Activated CD4-positive, alpha-beta T cell treated with anti-CD3 and anti-CD28 coated beads, Interleukin-2, amount 10 ng/mL, durations not matched to agents 7 days and 5 days (primary cell): Measurements from ENCODE around the gene FOXN4. TPM values are rescaled to one million over a fixed set of nuclear protein-coding genes. Genes with fewer than 3 reads are reported as not detected.

Source experiments
- CTCF ChIA-PET: fragments of 350-600 bp; sonication (Branson Sonifier 250); formaldehyde crosslinking; loops from one replicate; lab custom pipeline; 2021; ENCODE audit warnings: antibody characterized with exemption; lab: Charles Lee
- POLR2A ChIA-PET: fragments of 350-600 bp; sonication (Branson Sonifier 250); formaldehyde crosslinking; loops from one replicate; lab custom pipeline; 2021; ENCODE audit warnings: antibody characterized with exemption; lab: Charles Lee
- DNase-seq: peaks from one replicate; pipeline ENCODE4 v3.0.0-alpha.2; 2020
- H3K27ac Mint-ChIP-seq: one replicate; pipeline ENCODE4 v1.8.0; 2021; ENCODE audit warnings: mild to moderate bottlenecking, moderate library complexity, mixed read lengths
- H3K27me3 Mint-ChIP-seq: one replicate; pipeline ENCODE4 v1.8.0; 2021; ENCODE audit warnings: mixed read lengths
- H3K36me3 Mint-ChIP-seq: one replicate; pipeline ENCODE4 v1.8.0; 2021; ENCODE audit warnings: low read depth, mixed read lengths
- H3K4me1 Mint-ChIP-seq: one replicate; pipeline ENCODE4 v1.8.0; 2021; ENCODE audit warnings: mixed read lengths
- H3K4me3 Mint-ChIP-seq: one replicate; pipeline ENCODE4 v1.8.0; 2021; ENCODE audit warnings: mild to moderate bottlenecking, moderate library complexity, mixed read lengths
- H3K9me3 Mint-ChIP-seq: one replicate; pipeline ENCODE4 v1.8.0; 2021; ENCODE audit warnings: mixed read lengths
- total RNA-seq, 2 experiments: library from RNA; stranded (reverse); gene quantifications; one replicate each; pipeline ENCODE4 v1.2.3, GENCODE V29; 2021

FOXN4 gene
- total RNA-seq, 2 experiments from 2014 or later, result not detected

DNA sequence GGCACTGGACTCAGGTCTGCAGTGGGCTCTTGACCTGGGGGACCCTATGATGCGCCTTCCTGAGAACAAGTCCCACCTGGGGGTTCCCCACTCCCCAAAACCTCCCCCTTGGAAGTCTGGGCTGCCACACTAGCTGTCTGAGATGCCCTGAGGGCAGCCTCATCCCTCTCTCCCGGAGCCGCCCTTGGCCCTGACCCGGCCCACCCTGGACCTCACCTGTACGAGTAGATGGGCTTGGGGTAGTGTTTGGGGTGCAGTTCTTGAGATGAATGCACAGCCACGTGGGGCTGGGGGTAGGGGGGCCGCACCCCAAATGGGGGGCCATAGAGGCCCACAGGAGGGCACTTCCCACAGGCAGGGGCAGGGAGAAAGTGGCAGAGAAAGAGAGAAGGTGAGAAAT, 21.9 kb downstream of the FOXN4 start:
- H3K4me3 Mint-ChIP-seq, result no peak overlapping the region
- peaks cover 14% of the 10 kb centered on the region for H3K27me3 Mint-ChIP-seq
- ChIA-PET POLR2A (no interaction called here), CTCF (no interaction called here)
- H3K36me3 Mint-ChIP-seq, result no peaks in the 10 kb centered on the region
- H3K9me3 Mint-ChIP-seq, result no peaks in the 10 kb centered on the region
- H3K4me1 Mint-ChIP-seq, result no peaks in the 10 kb centered on the region
- H3K27ac Mint-ChIP-seq, result no peak overlapping the region
- no peak for DNase-seq

DNA sequence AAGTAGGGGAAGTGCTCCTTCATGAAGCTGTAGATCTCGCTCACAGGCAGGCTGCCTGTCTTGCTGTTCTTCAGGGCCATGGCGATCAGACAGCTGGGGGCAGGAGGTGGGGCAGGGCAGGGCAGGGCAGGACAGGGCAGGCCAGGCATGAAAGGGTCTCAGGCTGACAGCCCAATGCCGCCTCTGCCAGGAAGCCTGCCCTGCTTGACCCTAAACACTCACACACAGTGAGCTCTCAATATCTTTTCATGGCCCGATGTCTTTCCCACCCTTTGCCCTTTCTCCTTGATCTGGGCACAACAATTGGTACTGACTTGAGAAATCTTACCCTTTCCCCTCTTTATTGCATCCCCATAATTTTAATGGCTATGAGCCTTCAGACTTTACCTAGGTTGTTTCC, 22.4 kb downstream of the FOXN4 start:
- Mint-ChIP-seq H3K4me3 (no peak overlapping the region), H3K36me3 (no peaks in the 10 kb centered on the region), H3K4me1 (no peaks in the 10 kb centered on the region), H3K27ac (no peak overlapping the region), H3K27me3 (peaks cover 13% of the 10 kb centered on the region), H3K9me3 (no peaks in the 10 kb centered on the region)
- POLR2A ChIA-PET, result no interaction called here
- DNase-seq, result no peak
- CTCF ChIA-PET, result no interaction called here

DNA sequence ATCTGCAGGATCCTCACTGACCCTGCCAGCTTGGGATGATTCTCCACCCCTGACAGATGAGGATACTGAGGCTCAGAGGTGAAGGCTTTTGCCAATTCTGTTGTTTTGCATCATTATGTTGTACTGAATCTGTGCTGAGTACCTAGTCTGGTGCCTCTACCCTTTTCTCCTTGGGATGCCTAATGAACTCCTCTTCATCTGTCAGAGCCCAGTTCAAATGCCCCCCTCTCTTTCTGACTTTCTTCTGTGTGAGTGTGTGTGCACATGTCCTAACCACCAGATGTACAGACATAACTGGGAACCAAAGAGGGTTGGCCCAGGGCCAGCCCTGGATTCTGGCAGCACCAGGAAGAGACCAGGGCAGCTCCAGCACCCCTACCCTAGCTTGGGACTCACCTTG, 22.8 kb downstream of the FOXN4 start:
- ChIA-PET POLR2A (no interaction called here), CTCF (no interaction called here)
- H3K4me3 Mint-ChIP-seq, result no peak overlapping the region
- H3K36me3 Mint-ChIP-seq, result no peaks in the 10 kb centered on the region
- no peaks in the 10 kb centered on the region for H3K4me1 Mint-ChIP-seq
- no peak for DNase-seq
- H3K9me3 Mint-ChIP-seq, result no peaks in the 10 kb centered on the region
- H3K27ac Mint-ChIP-seq, result no peak overlapping the region
- peaks cover 9% of the 10 kb centered on the region for H3K27me3 Mint-ChIP-seq

DNA sequence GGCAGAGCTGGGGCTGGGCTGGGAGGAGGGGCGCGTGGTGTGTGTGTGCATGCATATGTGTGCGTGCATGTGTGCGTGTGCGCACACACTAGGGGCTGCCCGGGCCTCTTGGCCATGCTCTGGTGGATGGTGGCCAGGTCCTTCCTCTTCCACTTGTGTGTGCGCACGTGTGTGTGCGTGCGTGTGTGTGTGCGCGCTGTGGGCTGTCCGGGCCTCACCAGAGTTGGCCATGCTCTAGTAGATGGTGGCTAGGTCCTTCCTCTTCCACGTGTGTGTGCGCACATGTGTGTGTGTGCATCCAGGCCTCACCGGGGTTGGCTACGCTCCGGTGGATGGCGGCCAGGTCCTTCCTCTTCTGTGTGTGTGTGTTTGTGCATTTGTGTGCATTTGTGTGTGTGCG, 24.7 kb downstream of the FOXN4 start:
- DNase-seq, result no peak
- Mint-ChIP-seq H3K4me1 (no peaks in the 10 kb centered on the region), H3K36me3 (no peaks in the 10 kb centered on the region), H3K9me3 (no peaks in the 10 kb centered on the region), H3K27me3 (peaks cover 5% of the 10 kb centered on the region), H3K4me3 (no peak overlapping the region), H3K27ac (no peak overlapping the region)
- ChIA-PET POLR2A (no interaction called here), CTCF (no interaction called here)

DNA sequence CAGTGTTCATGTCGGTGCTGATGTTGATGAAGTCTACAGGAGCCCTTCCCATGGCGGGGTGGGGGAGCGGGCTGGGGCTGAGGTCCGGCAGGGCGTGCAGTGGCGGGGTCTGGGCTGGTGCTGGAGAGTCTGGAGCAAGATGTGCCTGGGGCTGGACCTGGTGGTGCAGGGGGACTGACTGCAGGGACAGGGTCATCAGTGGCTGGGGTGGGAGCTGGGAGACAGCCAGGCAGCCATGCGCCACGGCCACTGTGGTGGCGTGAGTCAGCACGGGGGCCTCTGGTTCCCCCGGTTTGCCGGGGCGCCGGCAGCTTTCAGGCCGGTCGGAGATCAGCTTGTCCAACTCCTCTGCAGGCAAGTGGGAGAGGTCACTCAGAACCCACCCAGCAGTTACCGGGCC, 27.6 kb downstream of the FOXN4 start:
- Mint-ChIP-seq H3K27ac (no peak overlapping the region), H3K9me3 (no peaks in the 10 kb centered on the region), H3K4me1 (peaks cover 4% of the 10 kb centered on the region), H3K36me3 (no peaks in the 10 kb centered on the region), H3K27me3 (no peaks in the 10 kb centered on the region), H3K4me3 (no peak overlapping the region)
- no peak for DNase-seq
- ChIA-PET POLR2A (no interaction called here), CTCF (no interaction called here)

DNA sequence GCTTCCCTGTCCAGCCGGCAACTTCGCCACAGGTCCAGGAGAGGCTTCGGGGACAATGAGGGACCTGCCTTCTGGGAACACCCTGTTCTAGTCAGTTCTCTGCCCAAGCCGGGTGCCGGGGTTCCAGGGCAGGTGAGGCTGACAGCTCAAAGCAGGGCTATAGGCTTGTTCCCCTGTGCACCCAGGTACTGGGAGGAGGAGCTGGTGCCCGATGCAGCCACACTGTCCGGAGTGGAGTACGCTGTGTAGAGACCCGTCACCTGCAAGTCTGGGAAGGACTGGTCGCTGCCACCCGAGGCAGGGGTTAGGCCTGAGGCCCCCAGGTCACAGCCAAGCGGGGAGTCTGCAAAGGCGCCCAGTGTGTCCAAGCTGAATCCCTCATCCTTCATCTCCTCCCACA, 29.6 kb downstream of the FOXN4 start:
- Mint-ChIP-seq H3K36me3 (no peaks in the 10 kb centered on the region), H3K27ac (no peak overlapping the region), H3K4me3 (no peak overlapping the region), H3K9me3 (no peaks in the 10 kb centered on the region), H3K27me3 (no peaks in the 10 kb centered on the region), H3K4me1 (peaks cover 4% of the 10 kb centered on the region)
- ChIA-PET POLR2A (no interaction called here), CTCF (interaction anchor here (0.6 kb wide), 1 partner anchor 131 kb away, joined by 3 read pairs; no protein-coding TSS in a partner anchor)
- no peak for DNase-seq

DNA sequence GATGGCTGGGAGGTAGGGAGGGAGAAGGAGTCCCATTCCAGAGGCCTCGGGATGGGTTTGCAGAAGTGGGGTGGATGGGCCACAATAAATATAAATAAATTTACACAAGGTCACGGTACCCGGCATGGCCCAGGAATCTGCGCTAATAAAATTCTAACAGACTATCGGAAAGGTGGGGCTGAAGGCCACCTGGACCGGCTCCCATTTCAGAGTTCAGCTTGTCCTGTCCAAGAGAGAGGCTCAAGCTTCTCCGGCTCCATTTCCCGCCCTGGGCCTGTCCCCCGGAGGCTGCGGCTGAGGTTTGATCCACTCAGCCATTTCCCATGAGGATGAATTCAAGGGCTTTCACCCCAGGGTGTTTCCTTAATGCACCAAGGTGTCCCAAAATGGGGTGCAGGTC, 30.2 kb downstream of the FOXN4 start:
- Mint-ChIP-seq H3K27me3 (no peaks in the 10 kb centered on the region), H3K9me3 (no peaks in the 10 kb centered on the region), H3K36me3 (no peaks in the 10 kb centered on the region), H3K27ac (no peak overlapping the region), H3K4me3 (no peak overlapping the region), H3K4me1 (peaks cover 4% of the 10 kb centered on the region)
- ChIA-PET POLR2A (no interaction called here), CTCF (no interaction called here)
- DNase-seq, result no peak

DNA sequence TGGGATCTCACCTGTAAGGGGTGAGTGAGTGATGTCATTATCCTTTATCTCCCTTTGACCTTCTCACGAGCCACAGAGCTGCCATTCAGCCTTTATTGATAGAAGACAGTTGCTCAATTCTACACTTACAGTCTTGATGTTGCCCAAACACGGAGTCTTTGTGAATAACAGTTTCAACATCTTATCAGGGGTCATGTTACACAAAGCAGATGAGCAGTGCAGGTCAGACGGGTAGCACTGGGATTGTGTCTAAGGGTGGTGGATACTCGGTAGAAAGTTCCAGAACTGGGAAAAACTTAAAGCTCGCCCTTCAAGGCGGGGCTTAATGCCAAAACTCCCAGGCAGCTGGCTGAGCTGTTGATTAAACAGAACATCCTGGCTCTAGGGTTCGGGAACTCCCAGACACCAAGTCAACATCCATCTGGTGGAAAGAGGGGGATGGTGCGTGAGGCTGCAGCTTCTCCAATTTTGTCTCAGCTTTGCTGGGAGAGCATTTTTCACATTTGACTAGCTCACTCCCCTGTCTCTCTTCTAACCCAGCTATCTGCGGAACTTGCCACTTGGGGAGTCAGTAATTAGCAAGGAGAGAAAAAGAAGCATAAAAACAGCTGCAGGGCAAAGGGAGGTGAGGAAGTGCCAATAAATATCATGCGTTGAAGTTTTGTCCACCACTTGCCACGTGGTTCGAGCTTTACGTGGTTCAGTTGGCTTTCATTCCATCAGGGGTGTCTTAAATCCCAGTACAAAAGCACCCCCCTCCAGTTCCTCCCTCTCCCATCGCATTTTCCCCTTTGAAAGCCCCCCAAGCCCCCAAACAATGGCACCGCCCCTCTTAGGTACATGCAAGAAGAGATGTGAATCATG, 31.0 kb downstream of the FOXN4 start:
- Mint-ChIP-seq H3K27ac (no peak overlapping the region), H3K4me3 (no peak overlapping the region), H3K4me1 (peaks cover 4% of the 10 kb centered on the region), H3K27me3 (peaks cover 3% of the 10 kb centered on the region), H3K36me3 (no peaks in the 10 kb centered on the region), H3K9me3 (no peaks in the 10 kb centered on the region)
- POLR2A ChIA-PET, result no interaction called here
- CTCF ChIA-PET, result no interaction called here
- no peak for DNase-seq

DNA sequence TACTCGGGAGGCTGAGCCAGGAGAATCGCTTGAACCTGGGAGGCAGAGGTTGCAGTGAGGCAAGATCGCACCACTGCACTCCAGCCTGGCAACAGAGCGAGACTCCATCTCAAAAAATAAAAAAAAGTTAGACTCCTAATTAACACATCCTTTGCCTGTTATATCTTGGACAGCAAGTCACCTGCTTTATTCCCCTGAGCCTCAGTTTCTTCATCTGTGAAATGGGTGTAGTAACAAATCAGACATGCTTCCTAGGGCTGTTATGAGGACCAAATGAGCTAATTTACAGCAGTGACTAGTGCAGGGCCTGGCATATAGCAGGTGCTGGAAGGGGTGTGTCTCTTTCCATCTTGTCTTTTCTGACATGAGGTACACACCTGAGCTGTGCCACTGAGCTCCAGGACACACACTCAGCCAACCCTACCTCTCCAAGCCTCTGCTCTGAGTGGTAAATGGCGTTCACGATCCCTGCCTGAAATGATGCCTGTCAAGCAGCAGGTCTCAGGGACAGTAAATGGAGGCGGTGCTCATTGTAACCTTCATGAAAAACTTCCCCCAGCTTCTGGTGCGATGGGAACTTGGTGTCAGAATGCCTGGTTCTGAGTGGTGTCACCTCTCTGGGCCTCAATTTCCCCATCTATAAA, 31.7 kb downstream of the FOXN4 start:
- ChIA-PET CTCF (interaction anchor here (0.6 to 1.4 kb wide), 2 partner anchors 15 to 362 kb away, joined by 3 read pairs; no protein-coding TSS in a partner anchor), POLR2A (no interaction called here)

DNA sequence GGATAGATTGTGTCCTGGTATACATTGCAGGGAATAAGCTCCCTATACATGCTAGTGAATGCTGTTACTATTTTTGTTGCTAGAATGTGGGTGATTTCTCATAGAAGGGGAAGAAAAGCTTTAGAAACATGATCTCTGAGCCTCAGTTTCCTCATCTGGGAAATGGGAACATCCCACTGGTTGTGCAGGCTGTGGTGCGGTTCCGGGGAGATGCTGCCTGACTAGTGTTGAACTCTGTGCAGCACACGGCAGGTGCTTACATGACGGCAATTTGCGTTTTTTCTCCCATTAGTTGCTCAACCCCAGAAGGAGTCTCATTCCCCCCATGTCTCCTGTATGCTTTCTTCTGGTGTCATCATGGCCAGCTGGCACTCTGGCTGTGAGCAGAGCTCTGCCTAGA, 32.9 kb downstream of the FOXN4 start:
- H3K27ac Mint-ChIP-seq, result no peak overlapping the region
- H3K9me3 Mint-ChIP-seq, result no peaks in the 10 kb centered on the region
- H3K36me3 Mint-ChIP-seq, result no peaks in the 10 kb centered on the region
- CTCF ChIA-PET, result interaction anchor here (1.4 kb wide), 1 partner anchor 13 kb away, joined by 3 read pairs; no protein-coding TSS in a partner anchor
- no peak for DNase-seq
- peaks cover 4% of the 10 kb centered on the region for H3K4me1 Mint-ChIP-seq
- H3K4me3 Mint-ChIP-seq, result no peak overlapping the region
- POLR2A ChIA-PET, result no interaction called here
- peaks cover 3% of the 10 kb centered on the region for H3K27me3 Mint-ChIP-seq

More for the DNA sequence above, 31.7 kb downstream of the FOXN4 start:
- Mint-ChIP-seq H3K4me1 (peaks cover 4% of the 10 kb centered on the region), H3K27me3 (peaks cover 3% of the 10 kb centered on the region), H3K9me3 (no peaks in the 10 kb centered on the region), H3K36me3 (no peaks in the 10 kb centered on the region), H3K4me3 (no peak overlapping the region), H3K27ac (no peak overlapping the region)
- DNase-seq, result no peak

DNA sequence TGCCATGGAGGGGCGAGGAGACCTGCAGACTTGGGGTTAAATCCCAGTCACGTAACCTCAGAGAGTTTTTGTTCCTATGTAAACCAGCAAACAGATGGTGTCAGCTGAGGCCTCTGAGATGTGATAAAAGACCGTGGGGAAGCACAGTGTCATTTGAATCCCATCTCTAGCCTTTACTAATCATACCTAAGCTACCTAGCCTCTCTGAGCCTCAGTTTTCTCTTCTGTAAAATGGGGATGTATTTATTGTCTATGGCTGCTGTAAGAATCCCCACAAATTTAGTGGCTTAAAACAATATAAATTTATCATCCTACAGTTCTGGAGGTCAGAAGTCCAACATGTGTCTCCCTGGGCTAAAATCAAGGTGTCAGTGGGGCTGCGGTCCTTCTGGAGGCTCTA, 33.9 kb downstream of the FOXN4 start:
- H3K36me3 Mint-ChIP-seq, result no peaks in the 10 kb centered on the region
- ChIA-PET CTCF (no interaction called here), POLR2A (no interaction called here)
- no peak overlapping the region for H3K27ac Mint-ChIP-seq
- peaks cover 3% of the 10 kb centered on the region for H3K9me3 Mint-ChIP-seq
- DNase-seq, result no peak
- H3K4me3 Mint-ChIP-seq, result no peak overlapping the region
- peaks cover 3% of the 10 kb centered on the region for H3K27me3 Mint-ChIP-seq
- peaks cover 4% of the 10 kb centered on the region for H3K4me1 Mint-ChIP-seq

DNA sequence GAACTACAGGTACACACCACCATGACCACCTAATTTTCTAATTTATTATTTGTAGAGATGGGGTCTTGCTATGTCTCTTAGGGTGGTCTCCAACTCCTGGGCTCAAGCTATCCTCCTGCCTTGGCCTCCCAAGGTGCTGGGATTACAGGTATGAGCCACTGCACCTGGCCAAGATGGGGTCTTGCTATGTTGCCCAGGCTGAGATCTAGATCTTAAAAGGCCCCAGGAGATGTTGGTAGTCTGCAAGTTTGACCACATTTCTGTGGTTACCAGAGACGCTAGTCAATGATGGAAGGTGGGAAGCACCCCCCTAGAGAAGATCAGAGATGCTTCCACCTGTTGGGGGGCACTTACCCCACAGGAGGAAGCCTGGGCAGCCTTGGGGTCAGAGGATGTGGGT, 34.7 kb downstream of the FOXN4 start:
- Mint-ChIP-seq H3K9me3 (peaks cover 3% of the 10 kb centered on the region), H3K36me3 (no peaks in the 10 kb centered on the region), H3K27me3 (peaks cover 3% of the 10 kb centered on the region), H3K27ac (no peak overlapping the region), H3K4me3 (no peak overlapping the region), H3K4me1 (peaks cover 4% of the 10 kb centered on the region)
- ChIA-PET POLR2A (no interaction called here), CTCF (no interaction called here)
- DNase-seq, result no peak

DNA sequence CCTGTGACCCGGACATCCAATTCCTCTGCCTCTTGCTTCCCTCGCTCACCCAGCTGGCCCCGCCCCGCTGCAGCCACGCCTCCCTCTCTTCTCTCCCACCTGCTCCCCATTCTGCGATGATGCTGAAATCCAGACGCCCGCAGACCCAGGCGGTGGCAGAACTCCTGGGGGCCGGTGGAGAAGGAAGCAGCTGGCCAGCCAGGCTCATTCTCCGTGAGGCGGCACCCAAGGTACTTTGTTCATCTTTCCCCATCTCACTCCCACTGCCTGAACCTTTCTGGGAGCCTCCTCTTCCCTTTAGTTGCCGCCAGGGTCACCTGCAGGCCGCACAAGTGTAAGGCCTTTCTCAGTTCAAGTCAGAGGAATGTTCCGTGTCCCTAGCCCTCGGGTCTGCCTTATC, 35.7 kb downstream of the FOXN4 start:
- POLR2A ChIA-PET, result no interaction called here
- Mint-ChIP-seq H3K4me3 (no peak overlapping the region), H3K4me1 (peaks cover 4% of the 10 kb centered on the region), H3K9me3 (peaks cover 3% of the 10 kb centered on the region), H3K36me3 (no peaks in the 10 kb centered on the region), H3K27ac (no peak overlapping the region), H3K27me3 (peaks cover 3% of the 10 kb centered on the region)
- CTCF ChIA-PET, result no interaction called here
- no peak for DNase-seq
